Gastroesophageal sphincter (tissue), 4 donors: Measurements from ENCODE around the gene XXYLT1. TPM values are rescaled to one million over a fixed set of nuclear protein-coding genes. Genes with fewer than 3 reads are reported as not detected.

Experiments
- ATAC-seq: fragments of 150-250 bp; one replicate; pipeline ENCODE4 v1.9.1; 2016; ENCODE audit warnings: mild to moderate bottlenecking, moderate library complexity
- H3K27ac ChIP-seq, 4 donors: fragments of 200-600 bp; sonication (generic) in 3 of 4; 1 replicate in 3 of 4; 2 replicates in 1 of 4; pipeline ENCODE4 v1.5.1; 2016 to 2019
- H3K27me3 ChIP-seq: fragments of 200-600 bp; sonication (generic); one replicate; pipeline ENCODE4 v1.5.1; 2019
- H3K36me3 ChIP-seq, 2 donors: fragments of 200-600 bp; sonication (generic); one replicate each; pipeline ENCODE4 v1.5.1; 2019; ENCODE audit warnings: control low read depth in 1 of 2
- H3K4me1 ChIP-seq, 3 donors: fragments of 200-600 bp; sonication (generic); 1 replicate in 2 of 3; 2 replicates in 1 of 3; pipeline ENCODE4 v1.5.1; 2016 to 2019; ENCODE audit warnings: control low read depth in 2 of 3
- H3K4me3 ChIP-seq, 2 donors: fragments of 200-600 bp; sonication (generic); one replicate each; pipeline ENCODE4 v1.5.1; 2019; ENCODE audit warnings: mild to moderate bottlenecking in 1 of 2, moderate library complexity in 1 of 2
- H3K9me3 ChIP-seq, 3 donors: fragments of 200-600 bp; sonication (generic); one replicate each; pipeline ENCODE4 v1.5.1; 2017 to 2019; ENCODE audit warnings: control low read depth in 2 of 3
- CTCF ChIP-seq, 4 experiments: fragments of 200-600 bp in 2 of 4; fragments of 450-650 bp in 2 of 4; sonication (generic) in 1 of 4; IDR thresholded peaks; one replicate each; pipeline ENCODE4 v1.5.1; 2017 to 2019; ENCODE audit warnings: antibody characterized with exemption in 4 of 4, mild to moderate bottlenecking in 2 of 4, moderate library complexity in 2 of 4
- EP300 ChIP-seq: sonication (generic); formaldehyde crosslinking; IDR thresholded peaks from one replicate; pipeline ENCODE4 v1.6.1; 2017; ENCODE audit warnings: antibody characterized with exemption, mild to moderate bottlenecking
- POLR2A ChIP-seq, 2 donors: fragments of 450-650 bp; IDR thresholded peaks; one replicate each; pipeline ENCODE4 v1.6.1; 2017; ENCODE audit warnings: antibody characterized with exemption in 2 of 2, mild to moderate bottlenecking in 2 of 2, moderate library complexity in 1 of 2
- POLR2AphosphoS5 ChIP-seq: sonication (generic); formaldehyde crosslinking; IDR thresholded peaks from one replicate; pipeline ENCODE4 v1.6.1; 2017; ENCODE audit warnings: antibody characterized with exemption
- WGBS, 2 donors: methylation state at CpG; one replicate each; pipeline ENCODE4 v1.1.5; 2018; ENCODE audit warnings: low coverage in 1 of 2; 5-methylcytosine and 5-hydroxymethylcytosine counted together
- total RNA-seq, 4 donors: library from RNA; depleted of rRNA; stranded (reverse); fragments of >200 nt; gene quantifications; one replicate each; pipeline ENCODE4 v1.1.0, GENCODE V29; 2016

The XXYLT1 gene
- total RNA-seq, 4 donors from 2014 or later = 10.1 to 14.0 (median 12.5) TPM

- Histone ChIP-seq H3K4me1 (peaks cover 0 to 11% (median 0%) of the 10 kb centered on the region in 3 donors), H3K27me3 (no peaks in the 10 kb centered on the region), H3K27ac (no peak overlapping the region), H3K36me3 (no peaks in the 10 kb centered on the region), H3K9me3 (no peaks in the 10 kb centered on the region), H3K4me3 (no peak overlapping the region)
- TF ChIP-seq POLR2AphosphoS5 (no peak), POLR2A (IDR thresholded peaks at IDR 0.05) (no peak), CTCF (IDR thresholded peaks at IDR 0.05) (no peak), EP300 (no peak)
- 88 to 91% methylated on average over 7 to 12 of the region's 29 CpGs for WGBS, 2 donors
- no peak for ATAC-seq
Measured at GRCh38 chr3:195077611-195078540, 193.1 kb downstream of the XXYLT1 start.

GRCh38 chr3:195076981-195077610 is 193.9 kb downstream of the XXYLT1 start:
- no peaks in the 10 kb centered on the region for H3K9me3 ChIP-seq
- no peaks in the 10 kb centered on the region for H3K27me3 ChIP-seq
- no peak for ATAC-seq
- peaks cover 0 to 11% (median 0%) of the 10 kb centered on the region in 3 donors for H3K4me1 ChIP-seq
- no peak overlapping the region for H3K4me3 ChIP-seq
- peaks cover 0 to 2% of the 10 kb centered on the region in 2 donors for H3K36me3 ChIP-seq
- TF ChIP-seq EP300 (no peak), POLR2A (IDR thresholded peaks at IDR 0.05) (no peak), CTCF (IDR thresholded peaks at IDR 0.05) (no peak), POLR2AphosphoS5 (no peak)
- H3K27ac ChIP-seq = no peak overlapping the region
- WGBS, 2 donors = 90% methylated on average over 2 of the region's 11 CpGs; no CpG with 5 or more reads in 1 of the 2 donors

- Histone ChIP-seq H3K4me3 (no peak overlapping the region), H3K4me1 (peaks cover 0 to 5% (median 0%) of the 10 kb centered on the region in 3 donors), H3K27ac (no peak overlapping the region), H3K9me3 (no peaks in the 10 kb centered on the region), H3K36me3 (peaks cover 0 to 5% of the 10 kb centered on the region in 2 donors), H3K27me3 (no peaks in the 10 kb centered on the region)
- ATAC-seq = no peak
- WGBS, 2 donors = 73 to 83% methylated on average over 3 to 8 of the region's 35 CpGs
- TF ChIP-seq EP300 (no peak), CTCF (IDR thresholded peaks at IDR 0.05) (no peak), POLR2A (IDR thresholded peaks at IDR 0.05) (no peak), POLR2AphosphoS5 (no peak)
Measured at GRCh38 chr3:195075941-195076875, 194.8 kb downstream of the XXYLT1 start.

GRCh38 chr3:195075199-195075940 is 195.6 kb downstream of the XXYLT1 start:
- ATAC-seq = no peak
- Histone ChIP-seq H3K27ac (no peak overlapping the region), H3K27me3 (no peaks in the 10 kb centered on the region), H3K4me1 (no peaks in the 10 kb centered on the region), H3K36me3 (peaks cover 0 to 5% of the 10 kb centered on the region in 2 donors), H3K9me3 (no peaks in the 10 kb centered on the region), H3K4me3 (no peak overlapping the region)
- WGBS, 2 donors = 80 to 100% methylated on average over 1 to 2 of the region's 14 CpGs
- TF ChIP-seq POLR2AphosphoS5 = no peak
- no peak for TF ChIP-seq POLR2A (IDR thresholded peaks at IDR 0.05)
- TF ChIP-seq EP300 = no peak
- TF ChIP-seq CTCF (IDR thresholded peaks at IDR 0.05) = no peak
